DND-41 (cell line): ENCODE measurements around the gene NUCB1.

Source experiments
- CTCF ChIP-seq: IDR thresholded peaks from 2 replicates; pipeline ENCODE4 v1.5.1; 2012; ENCODE audit warnings: borderline replicate concordance, low read length, moderate library complexity, mild to moderate bottlenecking; ENCODE audit not compliant: poor library complexity, severe bottlenecking; ENCODE audit errors: extremely low read depth
- EZH2 ChIP-seq: IDR thresholded peaks from 3 replicates; pipeline ENCODE4 v1.6.1; 2012; ENCODE audit warnings: borderline replicate concordance, low read depth, mild to moderate bottlenecking, moderate library complexity, low read length, inconsistent platforms; ENCODE audit not compliant: severe bottlenecking

DNA sequence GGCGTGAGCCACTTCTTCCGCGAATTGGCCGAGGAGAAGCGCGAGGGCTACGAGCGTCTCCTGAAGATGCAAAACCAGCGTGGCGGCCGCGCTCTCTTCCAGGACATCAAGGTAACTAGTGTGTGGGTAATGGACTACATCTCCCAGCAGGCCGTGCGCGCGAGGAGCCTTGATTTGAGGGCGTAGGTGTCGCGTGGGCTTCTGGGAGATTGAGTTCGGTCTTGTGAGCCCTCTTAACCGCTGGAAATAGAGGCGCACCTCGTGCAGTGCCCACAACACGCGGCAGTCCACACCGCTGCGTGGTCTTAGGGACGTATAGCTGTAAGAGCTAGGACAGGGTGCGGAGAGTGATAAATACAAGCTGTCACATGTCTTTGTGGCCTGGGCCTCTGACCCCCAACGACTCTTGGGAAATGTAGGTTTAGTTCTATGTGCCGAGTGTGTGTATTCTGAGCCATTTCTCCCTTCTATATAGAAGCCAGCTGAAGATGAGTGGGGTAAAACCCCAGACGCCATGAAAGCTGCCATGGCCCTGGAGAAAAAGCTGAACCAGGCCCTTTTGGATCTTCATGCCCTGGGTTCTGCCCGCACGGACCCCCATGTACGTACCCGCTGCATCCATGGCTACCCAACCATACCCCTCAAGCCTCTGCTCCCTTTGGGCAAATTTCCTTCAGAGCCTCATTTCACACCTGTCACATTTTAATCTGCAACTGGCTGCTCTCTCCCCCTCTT is 65.9 kb downstream of the NUCB1 start:
- no peak for TF ChIP-seq CTCF
- no peak for TF ChIP-seq EZH2
